ENCODE data around the gene PAGE2B.

PAGE2B gene, protein sequence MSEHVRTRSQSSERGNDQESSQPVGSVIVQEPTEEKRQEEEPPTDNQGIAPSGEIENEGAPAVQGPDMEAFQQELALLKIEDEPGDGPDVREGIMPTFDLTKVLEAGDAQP

DNA sequence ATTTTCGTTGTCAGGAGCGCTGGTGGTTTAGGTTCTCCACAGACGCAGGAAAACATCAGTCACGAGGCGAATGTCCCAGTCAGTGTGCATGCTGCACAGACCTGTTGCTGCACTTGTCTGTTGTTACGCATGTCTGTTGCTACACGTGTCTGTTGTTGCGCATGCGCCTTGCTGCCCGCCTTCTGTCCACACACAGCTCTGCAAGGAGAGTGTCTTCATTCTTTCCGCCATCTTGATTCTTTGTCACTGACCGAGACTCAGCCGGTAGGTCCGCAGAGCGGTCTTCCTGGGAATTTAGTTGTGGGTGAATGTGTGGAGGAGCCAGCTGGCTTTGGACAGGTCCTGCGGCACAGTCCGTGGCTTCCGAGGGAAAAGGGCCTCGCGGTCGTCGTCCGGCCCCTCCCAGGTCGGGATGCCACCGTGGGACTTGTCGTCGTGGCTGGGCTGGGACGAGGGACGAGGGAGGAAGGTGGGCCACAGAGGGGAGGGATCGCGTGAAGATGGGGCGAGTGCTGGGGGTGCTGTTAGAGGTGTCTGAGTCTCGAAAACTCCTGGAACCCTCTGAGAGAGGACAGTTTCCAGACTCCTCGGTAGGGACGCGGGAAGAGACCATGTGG lies at the start of gene PAGE2B:
TSS of gene PAGE2B (plus strand) at position 180 of the 617 bp plus-strand sequence. CDS start 1,012 bp downstream, outside the sequence.
- DNase-seq (ENCODE audit: low spot score), result no peak
- Histone ChIP-seq H3K4me3 (no peak within 1 kb of the TSS), H3K27ac (no peak within 1 kb of the TSS)
- TF ChIP-seq, protein P1, sequence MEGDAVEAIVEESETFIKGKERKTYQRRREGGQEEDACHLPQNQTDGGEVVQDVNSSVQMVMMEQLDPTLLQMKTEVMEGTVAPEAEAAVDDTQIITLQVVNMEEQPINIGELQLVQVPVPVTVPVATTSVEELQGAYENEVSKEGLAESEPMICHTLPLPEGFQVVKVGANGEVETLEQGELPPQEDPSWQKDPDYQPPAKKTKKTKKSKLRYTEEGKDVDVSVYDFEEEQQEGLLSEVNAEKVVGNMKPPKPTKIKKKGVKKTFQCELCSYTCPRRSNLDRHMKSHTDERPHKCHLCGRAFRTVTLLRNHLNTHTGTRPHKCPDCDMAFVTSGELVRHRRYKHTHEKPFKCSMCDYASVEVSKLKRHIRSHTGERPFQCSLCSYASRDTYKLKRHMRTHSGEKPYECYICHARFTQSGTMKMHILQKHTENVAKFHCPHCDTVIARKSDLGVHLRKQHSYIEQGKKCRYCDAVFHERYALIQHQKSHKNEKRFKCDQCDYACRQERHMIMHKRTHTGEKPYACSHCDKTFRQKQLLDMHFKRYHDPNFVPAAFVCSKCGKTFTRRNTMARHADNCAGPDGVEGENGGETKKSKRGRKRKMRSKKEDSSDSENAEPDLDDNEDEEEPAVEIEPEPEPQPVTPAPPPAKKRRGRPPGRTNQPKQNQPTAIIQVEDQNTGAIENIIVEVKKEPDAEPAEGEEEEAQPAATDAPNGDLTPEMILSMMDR (IDR thresholded peaks at IDR 0.05), result no peak

DNA sequence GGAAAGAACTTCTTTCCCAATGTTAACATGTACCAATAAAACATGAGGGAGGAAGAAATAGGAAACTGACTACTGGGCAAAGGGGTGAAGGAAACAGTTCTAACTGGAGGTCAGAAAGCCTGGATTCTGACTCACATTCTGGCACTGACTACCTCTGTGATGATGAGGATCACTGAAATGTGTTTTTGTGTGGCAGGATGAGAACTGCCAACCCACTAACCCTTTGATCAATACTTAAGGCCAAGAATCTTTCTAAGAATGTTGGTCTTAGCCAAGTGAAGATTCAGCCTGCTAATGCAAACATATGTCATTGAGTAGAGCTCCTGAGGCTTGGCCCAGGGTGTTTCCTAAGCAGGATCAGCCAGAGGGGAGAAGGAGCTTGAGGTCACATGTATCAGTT lies 48.7 kb upstream of the PAGE2B start:
- no peak overlapping the region for H3K27ac ChIP-seq
- DNase-seq (ENCODE audit: low spot score), result no peak
- TF ChIP-seq, protein P1 (IDR thresholded peaks at IDR 0.05), result no peak
- no peak overlapping the region for H3K4me3 ChIP-seq

DNA sequence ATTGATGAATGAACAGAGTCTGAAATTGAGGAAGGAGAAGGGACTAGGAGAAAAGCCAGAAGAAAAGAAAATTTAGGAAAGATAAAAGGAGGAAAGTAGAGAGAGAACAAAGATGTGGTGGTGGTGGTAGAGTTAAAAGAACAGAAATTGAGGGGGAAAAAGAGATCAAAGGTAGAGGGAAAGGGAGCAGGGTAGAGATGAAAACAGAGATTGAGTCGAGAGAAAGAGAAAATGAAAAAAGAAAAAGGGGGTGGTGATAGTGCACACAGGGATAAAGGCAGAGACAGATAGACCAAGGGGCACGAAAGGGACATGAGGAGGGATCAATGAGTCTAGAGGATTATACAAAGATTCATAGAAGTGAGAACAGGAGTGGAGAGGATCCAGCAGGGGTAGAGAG lies 48.0 kb upstream of the PAGE2B start:
- no peak overlapping the region for H3K4me3 ChIP-seq
- no peak overlapping the region for H3K27ac ChIP-seq
- no peak for DNase-seq (ENCODE audit: low spot score)
- TF ChIP-seq, protein P1 (IDR thresholded peaks at IDR 0.05), result no peak

DNA sequence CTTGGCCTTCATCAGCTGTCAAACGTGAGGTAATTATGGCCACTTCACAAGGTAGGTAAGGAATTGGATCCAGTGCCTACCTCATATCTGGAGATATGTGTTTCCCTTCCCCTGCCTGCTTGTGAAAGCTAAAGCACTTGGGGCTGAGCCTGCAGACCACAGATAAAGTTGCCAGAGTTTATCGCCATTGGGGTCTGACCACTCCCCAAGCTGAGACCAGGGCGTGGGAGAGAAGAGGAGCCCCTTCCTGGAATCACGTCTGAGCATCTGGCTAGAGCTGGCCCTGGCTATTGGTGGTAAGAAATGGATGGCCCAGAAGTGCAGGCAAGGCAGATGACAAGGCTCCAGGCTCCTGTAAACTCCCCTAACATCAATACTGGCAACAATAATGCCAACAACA lies 46.8 kb upstream of the PAGE2B start:
- no peak overlapping the region for H3K4me3 ChIP-seq
- TF ChIP-seq, protein P1 (IDR thresholded peaks at IDR 0.05), result no peak
- DNase-seq (ENCODE audit: low spot score), result no peak
- no peak overlapping the region for H3K27ac ChIP-seq

DNA sequence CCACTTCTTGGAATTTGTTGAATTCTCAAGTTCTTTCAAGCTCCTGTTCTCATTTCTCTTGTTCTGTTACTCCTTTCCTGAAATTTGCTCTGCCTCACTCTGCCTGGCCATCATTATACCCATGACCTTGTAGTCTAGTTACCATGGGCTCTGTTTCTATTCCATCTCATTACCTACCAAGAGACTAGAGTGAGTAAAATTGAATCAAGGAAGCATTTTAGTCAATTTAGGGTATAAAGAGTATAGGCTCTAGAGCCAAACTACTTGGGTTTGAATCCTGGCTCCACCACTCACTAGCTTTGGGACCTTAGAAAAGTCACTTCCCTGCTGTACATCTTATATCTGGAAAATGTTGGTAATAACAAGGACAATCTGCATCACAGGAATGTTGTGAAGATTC lies 46.2 kb upstream of the PAGE2B start:
- DNase-seq (ENCODE audit: low spot score), result no peak
- TF ChIP-seq, protein P1 (IDR thresholded peaks at IDR 0.05), result no peak
- Histone ChIP-seq H3K4me3 (no peak overlapping the region), H3K27ac (no peak overlapping the region)

DNA sequence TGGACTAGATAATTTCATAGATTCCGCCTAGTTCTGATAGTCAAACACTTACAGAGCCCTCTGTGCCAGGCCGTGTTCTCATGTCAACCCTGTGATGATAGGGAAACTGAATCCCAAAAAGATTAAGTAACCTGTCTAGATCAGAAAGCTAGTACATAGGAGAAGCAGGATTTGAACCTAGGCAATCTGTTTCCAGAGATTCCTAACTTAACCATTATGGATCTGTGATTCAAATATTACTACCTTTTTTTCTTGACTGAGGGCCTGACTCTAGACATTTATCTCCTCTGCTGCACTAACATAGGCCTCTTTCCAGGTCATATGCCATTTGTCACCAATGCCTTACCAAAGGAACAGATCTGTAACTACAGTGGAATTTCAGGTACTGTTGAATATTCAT lies 45.5 kb upstream of the PAGE2B start:
- DNase-seq (ENCODE audit: low spot score), result no peak
- no peak overlapping the region for H3K27ac ChIP-seq
- TF ChIP-seq, protein P1 (IDR thresholded peaks at IDR 0.05), result no peak
- H3K4me3 ChIP-seq, result no peak overlapping the region
